ENCODE results near the gene OXLD1. TPM values are rescaled to one million over a fixed set of nuclear protein-coding genes. Genes with fewer than 3 reads are reported as not detected.

OXLD1 gene
- total and polyA plus RNA-seq, 10 of the 15 experiments (the other 5 are each of a cell fraction or from before 2014, with no cell fraction given), result 4.6 to 89.5 (median 39.8) TPM

DNA sequence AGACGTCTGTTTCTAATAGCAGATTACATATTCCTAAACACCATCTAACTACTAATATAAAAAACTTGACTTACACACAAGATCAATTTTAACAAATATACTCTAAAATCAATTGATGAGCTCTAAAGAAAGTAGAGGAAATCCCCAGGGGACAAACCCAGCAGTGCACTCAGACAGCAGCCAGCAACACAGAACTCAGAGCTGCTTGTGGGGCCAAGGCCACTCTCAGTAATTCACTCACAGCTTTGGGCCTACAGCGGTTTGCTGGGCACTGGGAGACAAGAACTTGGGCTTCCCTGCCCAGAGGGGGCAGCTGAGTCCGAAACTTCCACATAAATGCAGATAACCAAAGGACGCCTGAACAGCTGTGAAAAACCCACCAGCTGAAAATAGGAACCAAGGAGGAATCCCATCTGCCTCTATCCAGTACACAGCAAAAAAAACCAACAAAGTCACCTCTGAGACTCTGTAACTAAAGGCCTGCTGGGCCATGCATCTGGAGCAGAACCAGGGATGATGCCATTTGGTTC lies 50.9 kb downstream of the OXLD1 start (continued):
- TF ChIP-seq KLF5 (IDR thresholded peaks at IDR 0.05; ENCODE audit: partially characterized antibody) (no peak), CBX5 (IDR thresholded peaks at IDR 0.05; ENCODE audit: low read depth) (no peak), TBL1XR1 (IDR thresholded peaks at IDR 0.05; ENCODE audit: low read depth, low read length) (no peak)

Small RNAs within 50 kb of the gene (microRNA-seq; reads per million reads assigned to microRNA genes)
- gene MIR6786, result 1.9 reads per million, percentile 3 among the genes with 10 or more reads in this experiment

Small RNAs within 50 kb of the gene (small RNA-seq; reads per million reads assigned to genes)
- 0.12 reads per million for gene MIR6786

Other genes with a start within 250 kb of the OXLD1 start
Only the 7 nearest of the 20 such genes appear.
- 50.6 and 54.9 TPM in 2 replicates for gene NPLOC4, start 29.5 kb downstream of the OXLD1 start, total RNA-seq (2014; rRNA removed)
- 33.4 and 37.0 TPM in 2 replicates for gene NPLOC4, start 29.5 kb downstream of the OXLD1 start, total RNA-seq (2014; rRNA removed; fragmentation: Illumina TruSeq; extraction: Trizol)
- gene NPLOC4, start 29.5 kb downstream of the OXLD1 start, total RNA-seq (2021), result 83.7 and 87.9 TPM in 2 replicates
- gene NPLOC4, start 29.5 kb downstream of the OXLD1 start, polyA plus RNA-seq (2011; rRNA removed), result 35.8 and 62.1 TPM in 2 replicates
- 44.2 and 48.8 TPM in 2 replicates for gene NPLOC4, start 29.5 kb downstream of the OXLD1 start, polyA plus RNA-seq (2014; fragmentation: Illumina TruSeq; extraction: Trizol)
- gene NPLOC4, start 29.5 kb downstream of the OXLD1 start, polyA plus RNA-seq (2014; fragmentation: Nextera tagmentation; extraction: Ambion mirVana), result 1 to 10 TPM; 1.5 to 2.5 TPM
- 58.9 and 73.4 TPM in 2 replicates for gene NPLOC4, start 29.5 kb downstream of the OXLD1 start, polyA plus RNA-seq (2014; rRNA removed)
- 10 to 100 TPM; 34.9 to 47.3 TPM for gene NPLOC4, start 29.5 kb downstream of the OXLD1 start, polyA plus RNA-seq (2016; fragmentation: Nextera tagmentation; extraction: Ambion mirVana)
- gene TSPAN10, start 29.4 kb downstream of the OXLD1 start, total RNA-seq (2014; rRNA removed), result 0.38 and 0.40 TPM in 2 replicates
- gene TSPAN10, start 29.4 kb downstream of the OXLD1 start, total RNA-seq (2014; rRNA removed; fragmentation: Illumina TruSeq; extraction: Trizol), result 0.13 and 0.18 TPM in 2 replicates
- 0.41 and 0.56 TPM in 2 replicates for gene TSPAN10, start 29.4 kb downstream of the OXLD1 start, total RNA-seq (2021)
- 0.53 and 0.58 TPM in 2 replicates for gene TSPAN10, start 29.4 kb downstream of the OXLD1 start, polyA plus RNA-seq (2011; rRNA removed)
- gene TSPAN10, start 29.4 kb downstream of the OXLD1 start, polyA plus RNA-seq (2014; fragmentation: Illumina TruSeq; extraction: Trizol), result 0.16 and 0.36 TPM in 2 replicates
- under 1 TPM; 0.33 to 0.45 TPM for gene TSPAN10, start 29.4 kb downstream of the OXLD1 start, polyA plus RNA-seq (2014; fragmentation: Nextera tagmentation; extraction: Ambion mirVana)
- gene TSPAN10, start 29.4 kb downstream of the OXLD1 start, polyA plus RNA-seq (2014; rRNA removed), result 0.61 and 0.72 TPM in 2 replicates
- gene TSPAN10, start 29.4 kb downstream of the OXLD1 start, polyA plus RNA-seq (2016; fragmentation: Nextera tagmentation; extraction: Ambion mirVana), result under 1 TPM; 0.60 to 0.82 TPM
- 7.8 and 12.1 TPM in 2 replicates for gene PDE6G, start 10.1 kb downstream of the OXLD1 start, total RNA-seq (2014; rRNA removed)
- gene PDE6G, start 10.1 kb downstream of the OXLD1 start, total RNA-seq (2014; rRNA removed; fragmentation: Illumina TruSeq; extraction: Trizol), result 1.5 and 3.5 TPM in 2 replicates
- gene PDE6G, start 10.1 kb downstream of the OXLD1 start, total RNA-seq (2021), result 6.0 and 8.3 TPM in 2 replicates
- gene PDE6G, start 10.1 kb downstream of the OXLD1 start, polyA plus RNA-seq (2011; rRNA removed), result 0.37 and 1.8 TPM in 2 replicates
- 7.0 and 8.0 TPM in 2 replicates for gene PDE6G, start 10.1 kb downstream of the OXLD1 start, polyA plus RNA-seq (2014; fragmentation: Illumina TruSeq; extraction: Trizol)
- gene PDE6G, start 10.1 kb downstream of the OXLD1 start, polyA plus RNA-seq (2014; fragmentation: Nextera tagmentation; extraction: Ambion mirVana), result under 1 TPM; 0.55 to 0.82 TPM
- gene PDE6G, start 10.1 kb downstream of the OXLD1 start, polyA plus RNA-seq (2014; rRNA removed), result 10.4 and 11.1 TPM in 2 replicates
- gene PDE6G, start 10.1 kb downstream of the OXLD1 start, polyA plus RNA-seq (2016; fragmentation: Nextera tagmentation; extraction: Ambion mirVana), result 1 to 10 TPM; 3.3 to 5.0 TPM
- 21.9 and 23.3 TPM in 2 replicates for gene CCDC137, start 132 bp upstream of the OXLD1 start, total RNA-seq (2014; rRNA removed)
- gene CCDC137, start 132 bp upstream of the OXLD1 start, total RNA-seq (2014; rRNA removed; fragmentation: Illumina TruSeq; extraction: Trizol), result 18.3 and 19.6 TPM in 2 replicates
- gene CCDC137, start 132 bp upstream of the OXLD1 start, total RNA-seq (2021), result 32.0 and 35.1 TPM in 2 replicates
- gene CCDC137, start 132 bp upstream of the OXLD1 start, polyA plus RNA-seq (2011; rRNA removed), result 7.7 and 13.7 TPM in 2 replicates
- 20.9 and 32.6 TPM in 2 replicates for gene CCDC137, start 132 bp upstream of the OXLD1 start, polyA plus RNA-seq (2014; fragmentation: Illumina TruSeq; extraction: Trizol)
- 1 to 10 TPM; 2.2 to 5.1 TPM for gene CCDC137, start 132 bp upstream of the OXLD1 start, polyA plus RNA-seq (2014; fragmentation: Nextera tagmentation; extraction: Ambion mirVana)
- gene CCDC137, start 132 bp upstream of the OXLD1 start, polyA plus RNA-seq (2014; rRNA removed), result 33.8 and 39.3 TPM in 2 replicates
- 10 to 100 TPM; 44.6 to 45.4 TPM for gene CCDC137, start 132 bp upstream of the OXLD1 start, polyA plus RNA-seq (2016; fragmentation: Nextera tagmentation; extraction: Ambion mirVana)
- 41.9 and 42.1 TPM in 2 replicates for gene ARL16, start 17.2 kb upstream of the OXLD1 start, total RNA-seq (2014; rRNA removed)
- 21.0 and 22.1 TPM in 2 replicates for gene ARL16, start 17.2 kb upstream of the OXLD1 start, total RNA-seq (2014; rRNA removed; fragmentation: Illumina TruSeq; extraction: Trizol)
- 18.6 and 25.6 TPM in 2 replicates for gene ARL16, start 17.2 kb upstream of the OXLD1 start, total RNA-seq (2021)
- 26.8 and 34.3 TPM in 2 replicates for gene ARL16, start 17.2 kb upstream of the OXLD1 start, polyA plus RNA-seq (2011; rRNA removed)
- gene ARL16, start 17.2 kb upstream of the OXLD1 start, polyA plus RNA-seq (2014; fragmentation: Illumina TruSeq; extraction: Trizol), result 15.9 and 27.4 TPM in 2 replicates
- 10 to 100 TPM in 1 of 2 experiments, 1 to 10 TPM in 1; 4.7 to 20.8 TPM for gene ARL16, start 17.2 kb upstream of the OXLD1 start, polyA plus RNA-seq (2014; fragmentation: Nextera tagmentation; extraction: Ambion mirVana)
- gene ARL16, start 17.2 kb upstream of the OXLD1 start, polyA plus RNA-seq (2014; rRNA removed), result 43.6 and 44.5 TPM in 2 replicates
- gene ARL16, start 17.2 kb upstream of the OXLD1 start, polyA plus RNA-seq (2016; fragmentation: Nextera tagmentation; extraction: Ambion mirVana), result 10 to 100 TPM; 46.5 to 47.6 TPM
- gene HGS, start 17.4 kb upstream of the OXLD1 start, total RNA-seq (2014; rRNA removed), result 41.4 and 59.5 TPM in 2 replicates
- 23.2 and 29.3 TPM in 2 replicates for gene HGS, start 17.4 kb upstream of the OXLD1 start, total RNA-seq (2014; rRNA removed; fragmentation: Illumina TruSeq; extraction: Trizol)
- 58.0 and 85.6 TPM in 2 replicates for gene HGS, start 17.4 kb upstream of the OXLD1 start, total RNA-seq (2021)
- gene HGS, start 17.4 kb upstream of the OXLD1 start, polyA plus RNA-seq (2011; rRNA removed), result 23.5 and 40.1 TPM in 2 replicates
- gene HGS, start 17.4 kb upstream of the OXLD1 start, polyA plus RNA-seq (2014; fragmentation: Illumina TruSeq; extraction: Trizol), result 29.2 and 51.0 TPM in 2 replicates
- gene HGS, start 17.4 kb upstream of the OXLD1 start, polyA plus RNA-seq (2014; fragmentation: Nextera tagmentation; extraction: Ambion mirVana), result 1 to 10 TPM; 2.2 to 3.7 TPM
- gene HGS, start 17.4 kb upstream of the OXLD1 start, polyA plus RNA-seq (2014; rRNA removed), result 75.4 and 94.8 TPM in 2 replicates
- gene HGS, start 17.4 kb upstream of the OXLD1 start, polyA plus RNA-seq (2016; fragmentation: Nextera tagmentation; extraction: Ambion mirVana), result 10 to 100 TPM; 59.9 to 69.3 TPM
- 115 and 157 TPM in 2 replicates for gene MRPL12, start 36.8 kb upstream of the OXLD1 start, total RNA-seq (2014; rRNA removed)
- 37.5 and 42.7 TPM in 2 replicates for gene MRPL12, start 36.8 kb upstream of the OXLD1 start, total RNA-seq (2014; rRNA removed; fragmentation: Illumina TruSeq; extraction: Trizol)
- gene MRPL12, start 36.8 kb upstream of the OXLD1 start, total RNA-seq (2021), result 163 and 169 TPM in 2 replicates
- 50.4 and 77.8 TPM in 2 replicates for gene MRPL12, start 36.8 kb upstream of the OXLD1 start, polyA plus RNA-seq (2011; rRNA removed)
- 28.4 and 67.3 TPM in 2 replicates for gene MRPL12, start 36.8 kb upstream of the OXLD1 start, polyA plus RNA-seq (2014; fragmentation: Illumina TruSeq; extraction: Trizol)
- gene MRPL12, start 36.8 kb upstream of the OXLD1 start, polyA plus RNA-seq (2014; fragmentation: Nextera tagmentation; extraction: Ambion mirVana), result 1 to 10 TPM; 1.3 to 4.5 TPM
- 269 and 299 TPM in 2 replicates for gene MRPL12, start 36.8 kb upstream of the OXLD1 start, polyA plus RNA-seq (2014; rRNA removed)
- gene MRPL12, start 36.8 kb upstream of the OXLD1 start, polyA plus RNA-seq (2016; fragmentation: Nextera tagmentation; extraction: Ambion mirVana), result 100 to 1,000 TPM; 235 to 247 TPM

All from GM12878 (cell line).